ENCODE data around the gene MITD1.
"Not testable (repeated sequence)": the region's sequence is repeated elsewhere in the genome, so short reads cannot be mapped to it uniquely, and the experiment has no call there.

Gene MITD1

GRCh38 chr2:99180755-99181623 is at the start of gene MITD1, which contains the start of gene MRPL30:
MITD1 (minus strand) TSS chr2:99181058; CDS start chr2:99180981, 77 bp downstream.
MRPL30 (plus strand) TSS chr2:99181184; CDS start chr2:99186204, 5,020 bp downstream.
- peak; percentile 78 for DNase-seq (ENCODE audit: low read depth in 2 of 2)

GRCh38 chr2:99217929-99218501 is 37.2 kb upstream of the MITD1 start:
- no peak for DNase-seq (ENCODE audit: low read depth in 2 of 2)

- no peak for DNase-seq (ENCODE audit: low read depth in 2 of 2)
Observed at GRCh38 chr2:99216096-99216495, 35.2 kb upstream of the MITD1 start.

GRCh38 chr2:99205491-99205890 is 24.6 kb upstream of the MITD1 start:
- no peak for DNase-seq (ENCODE audit: low read depth in 2 of 2)

GRCh38 chr2:99201959-99202678 is 21.3 kb upstream of the MITD1 start:
- DNase-seq (ENCODE audit: low read depth in 2 of 2), result no peak

GRCh38 chr2:99200076-99200800 is 19.4 kb upstream of the MITD1 start:
- DNase-seq (ENCODE audit: low read depth in 2 of 2), result no peak

- DNase-seq (ENCODE audit: low read depth in 2 of 2), result no peak
Observed at GRCh38 chr2:99198103-99198841, 17.4 kb upstream of the MITD1 start.

GRCh38 chr2:99192364-99192763 is 11.5 kb upstream of the MITD1 start:
- DNase-seq (ENCODE audit: low read depth in 2 of 2), result not testable (repeated sequence)

- no peak for DNase-seq (ENCODE audit: low read depth in 2 of 2)
Observed at GRCh38 chr2:99190548-99190947, 9.7 kb upstream of the MITD1 start.

GRCh38 chr2:99188357-99188756 is 7.5 kb upstream of the MITD1 start:
- no peak for DNase-seq (ENCODE audit: low read depth in 2 of 2)

- DNase-seq (ENCODE audit: low read depth in 2 of 2), result no peak
Observed at GRCh38 chr2:99187011-99187410, 6.2 kb upstream of the MITD1 start.

- DNase-seq (ENCODE audit: low read depth in 2 of 2), result no peak
Observed at GRCh38 chr2:99184811-99185210, 4.0 kb upstream of the MITD1 start.

GRCh38 chr2:99183025-99183424 is 2.2 kb upstream of the MITD1 start:
- DNase-seq (ENCODE audit: low read depth in 2 of 2), result no peak

- DNase-seq (ENCODE audit: low read depth in 2 of 2), result no peak
Observed at GRCh38 chr2:99181624-99182000, 754 bp upstream of the MITD1 start.

- no peak for DNase-seq (ENCODE audit: low read depth in 2 of 2)
Observed at GRCh38 chr2:99171377-99172140, 9.3 kb downstream of the MITD1 start.

- no peak for DNase-seq (ENCODE audit: low read depth in 2 of 2)
Observed at GRCh38 chr2:99169534-99169933, 11.3 kb downstream of the MITD1 start.

GRCh38 chr2:99166218-99166617 is 14.6 kb downstream of the MITD1 start:
- DNase-seq (ENCODE audit: low read depth in 2 of 2), result no peak

- DNase-seq (ENCODE audit: low read depth in 2 of 2), result no peak
Observed at GRCh38 chr2:99159594-99159993, 21.3 kb downstream of the MITD1 start.

GRCh38 chr2:99158599-99158998 is 22.3 kb downstream of the MITD1 start:
- no peak for DNase-seq (ENCODE audit: low read depth in 2 of 2)

GRCh38 chr2:99156891-99157290 is 24.0 kb downstream of the MITD1 start:
- DNase-seq (ENCODE audit: low read depth in 2 of 2), result no peak
